Tibial nerve (tissue), 4 donors: ENCODE data around the gene PADI4.

Experiments used
- CTCF ChIP-seq, 5 experiments: fragments of 200-600 bp in 3 of 5; fragments of 450-650 bp in 2 of 5; sonication (generic) in 3 of 5; IDR thresholded peaks; one replicate each; pipeline ENCODE4 v1.5.1; 2016 to 2019; ENCODE audit warnings: antibody characterized with exemption in 5 of 5, mild to moderate bottlenecking in 3 of 5, moderate library complexity in 2 of 5
- EP300 ChIP-seq, 2 donors: sonication (generic); formaldehyde crosslinking; IDR thresholded peaks; one replicate each; pipeline ENCODE4 v1.6.1; 2017; ENCODE audit warnings: antibody characterized with exemption in 2 of 2, mild to moderate bottlenecking in 1 of 2
- POLR2A ChIP-seq, 2 donors: fragments of 450-650 bp; IDR thresholded peaks; one replicate each; pipeline ENCODE4 v1.6.1; 2017; ENCODE audit warnings: antibody characterized with exemption in 2 of 2, mild to moderate bottlenecking in 2 of 2, moderate library complexity in 2 of 2

- TF ChIP-seq CTCF (IDR thresholded peaks at IDR 0.05) (peak; percentile 44 to 75 (median 54)), EP300 (IDR thresholded peaks at IDR 0.05) (no peak), POLR2A (IDR thresholded peaks at IDR 0.05) (no peak)
Measured at GRCh38 chr1:17335821-17336710, 28.1 kb downstream of the PADI4 start.
